Kidney (tissue), 14 donors: ENCODE results near the gene PVALEF. TPM values are rescaled to one million over a fixed set of nuclear protein-coding genes. Genes with fewer than 3 reads are reported as not detected.

Experiments used
- DNase-seq, 5 donors: peaks; one replicate each; pipeline ENCODE4 v3.0.0-alpha.2; 2013 to 2020
- FAIRE-seq: peaks from 2 replicates; lab custom pipeline; 2012; peaks lifted over from hg19 to GRCh38; lab: Jason Lieb, UNC
- H3K27ac ChIP-seq, 2 donors: one replicate each; pipeline ENCODE4 v1.7.0; 2013; ENCODE audit warnings: low read depth in 2 of 2, low read length in 2 of 2, inconsistent platforms in 1 of 2
- H3K27me3 ChIP-seq: one replicate; pipeline ENCODE4 v1.7.1; 2013; ENCODE audit warnings: low read length, inconsistent platforms; ENCODE audit not compliant: control insufficient read depth, insufficient read depth
- H3K36me3 ChIP-seq, 3 donors: one replicate each; pipeline versions ENCODE4 v1.7.0 to v1.7.1; 2013; ENCODE audit warnings: low read length in 3 of 3, control low read depth in 1 of 3, inconsistent platforms in 1 of 3; ENCODE audit not compliant: insufficient read depth in 3 of 3, control insufficient read depth in 2 of 3
- H3K4me1 ChIP-seq, 3 donors: one replicate each; pipeline versions ENCODE4 v1.7.0 to v1.7.1; 2013; ENCODE audit warnings: low read length in 3 of 3, inconsistent platforms in 1 of 3, low read depth in 1 of 3; ENCODE audit not compliant: control insufficient read depth in 2 of 3, insufficient read depth in 2 of 3
- H3K4me3 ChIP-seq, 3 donors: one replicate each; pipeline versions ENCODE4 v1.7.0 to v1.8.1; 2013; ENCODE audit warnings: low read length in 3 of 3, control low read depth in 1 of 3, inconsistent platforms in 1 of 3
- H3K9ac ChIP-seq, 3 donors: one replicate each; pipeline versions ENCODE4 v1.7.0 to v1.7.1; 2013; ENCODE audit warnings: low read length in 3 of 3, control low read depth in 1 of 3, inconsistent platforms in 1 of 3
- H3K9me3 ChIP-seq, 3 donors: one replicate each; pipeline versions ENCODE4 v1.7.0 to v1.7.1; 2013; ENCODE audit warnings: low read length in 3 of 3, control low read depth in 1 of 3, inconsistent platforms in 1 of 3; ENCODE audit not compliant: control insufficient read depth in 2 of 3, insufficient read depth in 1 of 3
- CTCF ChIP-seq: IDR thresholded peaks from 3 replicates; pipeline ENCODE4 v1.5.1; 2012; ENCODE audit warnings: mild to moderate bottlenecking, moderate library complexity, borderline replicate concordance; ENCODE audit not compliant: insufficient read depth; ENCODE audit errors: extremely low read depth
- intact Hi-C: fragments of 100-400 bp; cut with DNase I; formaldehyde crosslinking; loops from one replicate; pipeline ENCODE4 v1.11.1; 2022
- polyA plus RNA-seq: library from polyadenylated mRNA; stranded (reverse); fragments of 350-450 nt; fragmentation: Illumina TruSeq; extraction: RNeasy Lipid Tissue Mini Kit (QIAGEN cat#74804); gene quantifications from one replicate; pipeline ENCODE4 v1.2.3, GENCODE V29; 2014; ENCODE audit warnings: low read depth, low replicate concordance; ENCODE audit not compliant: insufficient read depth
- total RNA-seq: library from RNA; stranded (reverse); fragmentation: NEBNext Ultra II Directional; extraction: Animal tissue kit (Norgen Biotek cat#: 25700); gene quantifications from one replicate; pipeline ENCODE4 v1.2.1, GENCODE V29; 2021
- donor health status: control.
- donor health status: control.
- donor health status: control.
- donor health status: control.
- donor health status: control.
- donor health status: DM: yes; HTN: yes; CAD: no.
- donor health status: Normal renal cell carcinoma (clear cell type).

PVALEF gene
- total and polyA plus RNA-seq, 2 donors from 2014 or later: not detected

- Histone ChIP-seq H3K9ac (no peak overlapping the region), H3K27me3 (no peaks in the 10 kb centered on the region), H3K4me1 (peaks cover 0 to 3% (median 0%) of the 10 kb centered on the region in 3 donors), H3K9me3 (no peaks in the 10 kb centered on the region), H3K36me3 (no peaks in the 10 kb centered on the region), H3K27ac (no peak overlapping the region), H3K4me3 (no peak overlapping the region)
- TF ChIP-seq CTCF: no peak
- FAIRE-seq (no peak), DNase-seq (no peak)
- intact Hi-C loops: no loop called here
Measured at GRCh38 chr17:81197831-81198490, 32.7 kb downstream of the PVALEF start.

GRCh38 chr17:81198826-81199481 lies 33.6 kb downstream of the PVALEF start:
- intact Hi-C loops: no loop called here
- no peak overlapping the region for H3K27ac ChIP-seq
- H3K27me3 ChIP-seq: no peaks in the 10 kb centered on the region
- H3K4me3 ChIP-seq: no peak overlapping the region
- peaks cover 0 to 3% (median 0%) of the 10 kb centered on the region in 3 donors for H3K4me1 ChIP-seq
- no peaks in the 10 kb centered on the region for H3K9me3 ChIP-seq
- no peak for FAIRE-seq
- TF ChIP-seq CTCF: no peak
- H3K9ac ChIP-seq: no peak overlapping the region
- no peaks in the 10 kb centered on the region for H3K36me3 ChIP-seq
- DNase-seq: no peak

GRCh38 chr17:81199482-81199830 lies 34.1 kb downstream of the PVALEF start:
- no peak overlapping the region for H3K9ac ChIP-seq
- H3K9me3 ChIP-seq: no peaks in the 10 kb centered on the region
- H3K27ac ChIP-seq: no peak overlapping the region
- no peak for FAIRE-seq
- H3K36me3 ChIP-seq: no peaks in the 10 kb centered on the region
- DNase-seq: no peak
- intact Hi-C loops: no loop called here
- H3K27me3 ChIP-seq: no peaks in the 10 kb centered on the region
- H3K4me3 ChIP-seq: no peak overlapping the region
- TF ChIP-seq CTCF: no peak
- H3K4me1 ChIP-seq: peaks cover 0 to 3% (median 0%) of the 10 kb centered on the region in 3 donors
